NCI-H2107 treated with DMSO at 0.1 percent for 48 hours (cell line): Measurements from ENCODE around the gene GABRE.

ENCODE experiments used
- DNase-seq: peaks from one replicate; lab custom pipeline; 2025; ENCODE audit not compliant: unreplicated experiment; lab: John Stamatoyannopoulos, UW

The GABRE gene, protein sequence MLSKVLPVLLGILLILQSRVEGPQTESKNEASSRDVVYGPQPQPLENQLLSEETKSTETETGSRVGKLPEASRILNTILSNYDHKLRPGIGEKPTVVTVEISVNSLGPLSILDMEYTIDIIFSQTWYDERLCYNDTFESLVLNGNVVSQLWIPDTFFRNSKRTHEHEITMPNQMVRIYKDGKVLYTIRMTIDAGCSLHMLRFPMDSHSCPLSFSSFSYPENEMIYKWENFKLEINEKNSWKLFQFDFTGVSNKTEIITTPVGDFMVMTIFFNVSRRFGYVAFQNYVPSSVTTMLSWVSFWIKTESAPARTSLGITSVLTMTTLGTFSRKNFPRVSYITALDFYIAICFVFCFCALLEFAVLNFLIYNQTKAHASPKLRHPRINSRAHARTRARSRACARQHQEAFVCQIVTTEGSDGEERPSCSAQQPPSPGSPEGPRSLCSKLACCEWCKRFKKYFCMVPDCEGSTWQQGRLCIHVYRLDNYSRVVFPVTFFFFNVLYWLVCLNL

DNA sequence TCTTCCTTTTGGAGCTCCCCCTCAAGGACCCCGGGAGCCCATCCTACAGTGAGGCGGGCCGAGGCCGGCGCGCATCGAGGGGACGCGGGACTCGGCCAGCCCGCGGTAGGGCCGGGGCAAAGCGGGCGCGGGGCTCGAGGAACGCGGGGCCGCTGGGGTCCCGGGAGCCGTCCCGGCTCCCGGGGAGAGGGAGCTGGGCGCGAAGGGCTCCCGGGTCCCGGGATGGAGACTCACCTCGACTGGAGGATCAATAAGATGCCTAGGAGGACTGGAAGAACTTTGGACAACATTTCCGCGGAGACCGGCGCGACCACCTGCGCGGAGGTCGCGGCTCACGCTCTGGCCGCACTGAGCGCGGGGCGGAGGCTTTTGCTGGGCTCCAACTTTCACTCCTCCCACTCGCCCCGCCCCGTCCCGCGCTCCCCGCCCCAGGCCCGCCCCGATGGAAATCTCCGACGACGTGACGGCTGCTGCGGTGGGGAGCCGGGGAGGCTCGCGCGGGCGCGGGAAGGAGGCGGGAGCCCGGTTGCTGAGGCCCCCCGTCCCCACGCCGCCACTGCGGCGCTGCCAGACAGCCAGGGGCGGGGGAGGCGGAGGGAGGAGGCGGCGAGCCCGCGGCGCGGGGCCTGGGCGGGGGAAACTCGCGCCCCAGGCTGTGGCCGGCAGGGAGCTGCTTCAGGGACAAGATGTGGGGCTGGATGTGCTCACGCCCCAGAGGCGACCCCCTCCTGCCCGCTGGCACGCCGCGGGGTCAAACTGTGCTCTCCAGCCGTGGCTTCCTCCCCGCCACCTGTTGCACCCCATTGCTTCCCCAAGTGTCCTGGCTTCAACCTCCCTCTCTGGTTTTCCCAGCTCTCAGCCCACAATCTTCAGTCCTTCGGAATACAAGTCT lies at the start of gene GABRE:
Gene GABRE, minus strand, starts transcription at position 341 of the 892 bp plus-strand sequence. Its CDS starts 51 bp downstream, at position 290.
- no peak for DNase-seq

- no peak for DNase-seq
These were observed 46.4 kb upstream of the GABRE start for GRCh38 chrX:152020888-152021287.

DNA sequence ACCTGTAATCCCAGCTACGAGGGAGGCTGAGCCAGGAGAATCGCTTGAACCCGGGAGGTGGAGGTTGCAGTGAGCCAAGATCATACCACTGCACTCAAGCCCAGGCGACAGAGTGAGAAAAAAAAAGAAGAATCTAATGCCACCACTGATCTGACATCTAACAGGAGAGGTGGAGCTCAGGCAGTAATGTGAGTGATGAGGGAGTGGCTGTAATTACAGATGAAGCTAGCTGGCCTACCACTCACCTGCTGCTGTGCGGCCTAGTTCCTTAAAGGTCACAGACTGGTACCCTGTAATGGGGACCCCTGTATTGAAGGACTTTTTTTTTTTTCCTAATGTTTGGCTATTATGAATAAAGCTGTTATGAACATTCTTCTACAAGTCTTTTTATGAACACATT lies 25.3 kb upstream of the GABRE start:
- no peak for DNase-seq

GRCh38 chrX:151997539-151997938 lies 23.1 kb upstream of the GABRE start:
- no peak for DNase-seq

- no peak for DNase-seq
These were observed 21.9 kb upstream of the GABRE start for GRCh38 chrX:151996347-151996746.

- DNase-seq, result no peak
These were observed 20.0 kb upstream of the GABRE start for GRCh38 chrX:151994476-151994875.

DNA sequence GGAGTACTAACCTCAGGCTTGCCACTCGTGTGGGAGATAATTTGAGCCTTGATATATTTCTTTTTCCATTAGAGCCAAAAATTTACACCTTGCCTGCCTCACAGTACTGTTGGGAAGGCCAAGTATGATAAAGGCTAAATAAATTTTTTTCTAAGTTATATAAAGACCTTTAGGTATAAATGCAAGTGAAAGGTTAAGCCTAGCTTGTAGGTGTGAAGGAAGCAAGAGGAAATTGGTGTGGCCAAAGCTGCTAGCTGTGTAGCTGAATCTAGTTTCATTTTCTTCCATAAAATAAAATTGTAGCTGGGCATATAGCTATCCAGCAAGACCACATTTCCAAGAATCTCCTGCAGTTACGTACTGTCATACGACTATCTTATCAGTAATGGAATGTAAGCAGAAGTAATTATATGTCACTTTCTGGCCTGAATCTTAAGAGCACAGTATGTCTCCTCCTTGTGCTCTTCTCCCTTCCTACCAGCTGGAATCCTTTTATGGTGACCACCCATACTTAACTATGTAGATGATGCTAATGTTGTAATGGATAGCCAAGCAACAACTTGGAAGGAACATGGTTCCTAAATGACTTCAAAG lies 14.3 kb upstream of the GABRE start:
- no peak for DNase-seq

GRCh38 chrX:151987108-151987507 lies 12.6 kb upstream of the GABRE start:
- DNase-seq, result no peak

DNA sequence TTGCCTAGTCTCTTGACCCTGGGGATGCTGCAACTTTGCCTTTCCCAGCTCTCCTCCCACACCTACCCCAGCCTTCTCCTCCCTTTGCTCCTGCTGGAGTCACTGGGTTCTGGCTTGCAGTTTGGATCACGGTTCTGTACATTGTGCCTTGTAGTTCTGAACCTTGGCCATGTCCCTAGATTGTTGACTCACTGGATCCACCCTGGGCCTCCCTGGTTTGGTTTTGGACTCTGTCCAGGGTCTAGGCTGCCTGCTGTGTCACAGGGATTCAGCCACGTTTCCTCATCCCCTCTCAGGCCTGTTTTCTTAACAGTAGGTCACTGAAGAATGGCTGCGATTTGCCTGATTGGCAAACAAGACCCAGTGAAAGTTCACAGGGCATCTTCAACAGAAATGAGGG lies 11.5 kb upstream of the GABRE start:
- DNase-seq, result no peak

DNA sequence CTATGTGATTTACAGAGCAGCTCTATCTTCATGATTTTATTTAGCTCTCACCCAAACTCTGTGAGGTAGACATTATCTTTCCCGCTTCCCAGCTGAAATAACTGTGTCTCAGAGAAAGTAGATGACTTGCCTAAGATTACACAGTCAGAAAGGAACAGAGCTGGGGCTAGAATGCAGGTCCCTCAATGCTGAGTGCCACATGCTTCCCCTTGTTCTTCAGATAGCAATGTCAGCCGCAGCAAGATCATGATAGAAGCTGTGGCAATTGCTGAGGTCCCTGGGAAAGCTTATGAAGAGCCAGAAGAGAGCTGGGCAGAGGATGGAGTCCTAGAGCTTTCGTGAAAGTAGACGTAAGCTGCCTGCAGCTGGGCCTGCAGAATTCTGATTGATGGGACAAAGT lies 11.1 kb upstream of the GABRE start:
- no peak for DNase-seq

DNA sequence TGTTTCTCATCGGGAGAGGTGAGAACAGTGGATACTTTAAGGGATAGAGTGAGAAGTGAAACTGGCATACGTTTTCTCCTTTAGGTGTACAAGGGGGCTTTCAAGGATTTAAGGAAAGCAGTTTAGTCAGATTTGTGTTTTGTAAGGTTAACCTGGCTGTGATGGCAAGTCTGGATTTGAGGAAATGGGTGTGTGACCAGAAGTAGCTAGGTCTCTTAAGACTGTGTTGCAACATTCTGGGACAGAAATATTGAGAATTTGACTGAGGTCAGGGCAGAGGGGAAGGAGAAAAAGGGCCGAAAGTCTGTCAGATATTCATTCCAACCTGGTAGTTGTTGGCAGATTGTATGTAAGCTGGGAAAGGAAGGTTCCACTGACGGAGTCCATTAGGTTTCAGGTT lies 10.4 kb upstream of the GABRE start:
- no peak for DNase-seq

DNA sequence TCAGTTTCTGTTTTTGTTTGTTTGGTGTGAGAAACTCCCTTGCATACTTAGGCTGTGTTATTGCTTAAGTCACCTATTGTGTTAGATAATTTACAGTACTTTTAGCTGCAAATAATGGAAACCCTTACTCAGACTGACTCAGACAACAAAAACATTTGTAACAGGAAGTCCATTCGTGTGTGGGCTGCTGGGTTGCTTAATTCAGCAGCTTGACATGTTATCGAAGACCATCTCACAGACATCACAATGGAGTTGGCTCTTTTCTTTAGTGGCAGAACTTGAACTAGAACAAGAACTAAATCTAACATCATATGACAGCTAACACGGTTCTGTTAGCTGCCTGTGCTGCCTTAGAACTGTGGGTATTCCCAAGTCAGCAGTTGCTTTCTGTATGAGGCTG lies 9.9 kb upstream of the GABRE start:
- DNase-seq, result no peak

DNA sequence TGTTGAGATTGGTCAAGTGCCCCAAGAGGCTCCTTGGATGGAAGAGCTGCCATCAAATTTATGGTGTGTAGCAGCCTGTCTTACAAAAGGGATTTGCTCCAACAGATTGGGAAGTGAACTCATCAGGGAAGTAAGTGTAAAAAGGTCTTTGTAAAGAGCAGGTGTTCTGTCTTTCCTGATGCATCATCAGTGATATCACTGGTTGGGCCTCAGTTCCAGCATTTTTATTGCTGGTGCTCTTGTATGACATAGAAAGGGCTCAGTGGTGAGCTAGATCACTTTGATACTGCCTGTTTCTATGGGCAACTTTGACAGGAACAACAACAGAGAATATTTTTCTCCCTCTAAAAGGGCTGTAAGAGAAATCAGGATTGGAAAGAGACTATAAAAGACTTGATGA lies 8.7 kb upstream of the GABRE start:
- no peak for DNase-seq

GRCh38 chrX:151982222-151982621 lies 7.7 kb upstream of the GABRE start:
- no peak for DNase-seq

- no peak for DNase-seq
These were observed 6.7 kb upstream of the GABRE start for GRCh38 chrX:151981129-151981528.

GRCh38 chrX:151977923-151978322 lies 3.4 kb upstream of the GABRE start:
- DNase-seq, result no peak

DNA sequence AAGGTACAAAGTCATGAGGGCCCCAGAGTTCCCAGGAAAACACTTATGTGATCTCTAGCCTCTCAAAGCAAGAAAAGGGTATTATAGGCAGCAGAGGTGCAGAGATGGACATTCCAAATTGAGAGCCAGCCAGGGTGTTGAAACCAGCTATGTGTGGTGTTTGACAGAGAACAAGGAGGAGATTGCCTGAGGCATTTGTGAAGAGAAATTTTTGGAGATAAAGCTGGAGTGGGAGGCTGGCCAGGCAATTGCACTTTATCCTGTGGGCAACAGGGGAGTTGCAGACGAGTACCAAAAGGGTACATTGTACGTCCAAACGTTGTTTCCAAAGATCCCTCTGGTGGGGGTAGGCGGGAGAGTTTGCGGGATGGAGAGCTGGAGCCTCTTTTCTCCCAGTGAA lies 2.5 kb upstream of the GABRE start:
- DNase-seq, result no peak

DNA sequence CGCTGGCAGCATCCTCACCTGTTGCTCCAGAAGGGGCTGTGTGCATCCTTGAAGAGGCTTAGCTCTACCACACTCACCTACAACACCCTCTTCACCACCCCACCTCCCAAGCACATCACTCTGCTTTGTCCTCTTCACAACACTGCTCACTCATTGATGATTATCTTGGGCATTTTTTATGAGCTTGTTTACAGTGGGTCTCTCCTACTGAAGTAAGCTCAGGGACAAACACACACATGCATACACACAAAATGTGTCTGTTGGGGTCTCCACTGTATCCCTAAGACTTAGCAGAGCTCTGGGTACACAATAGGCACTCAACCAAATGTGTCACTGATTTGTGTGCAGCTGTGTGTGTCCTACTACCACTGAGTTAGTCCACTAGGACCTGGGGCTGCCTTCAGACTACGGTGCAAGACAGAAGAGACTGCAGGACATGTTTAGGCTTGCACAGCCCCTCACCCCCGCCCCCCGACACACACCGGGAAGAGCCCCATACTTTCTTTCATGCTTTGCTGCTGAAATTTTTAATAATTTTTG lies 1.3 kb upstream of the GABRE start:
- DNase-seq, result no peak

GRCh38 chrX:151975228-151975593 lies 735 bp upstream of the GABRE start:
- DNase-seq, result no peak

GRCh38 chrX:151973851-151974335 lies 583 bp downstream of the GABRE start:
- no peak for DNase-seq

DNA sequence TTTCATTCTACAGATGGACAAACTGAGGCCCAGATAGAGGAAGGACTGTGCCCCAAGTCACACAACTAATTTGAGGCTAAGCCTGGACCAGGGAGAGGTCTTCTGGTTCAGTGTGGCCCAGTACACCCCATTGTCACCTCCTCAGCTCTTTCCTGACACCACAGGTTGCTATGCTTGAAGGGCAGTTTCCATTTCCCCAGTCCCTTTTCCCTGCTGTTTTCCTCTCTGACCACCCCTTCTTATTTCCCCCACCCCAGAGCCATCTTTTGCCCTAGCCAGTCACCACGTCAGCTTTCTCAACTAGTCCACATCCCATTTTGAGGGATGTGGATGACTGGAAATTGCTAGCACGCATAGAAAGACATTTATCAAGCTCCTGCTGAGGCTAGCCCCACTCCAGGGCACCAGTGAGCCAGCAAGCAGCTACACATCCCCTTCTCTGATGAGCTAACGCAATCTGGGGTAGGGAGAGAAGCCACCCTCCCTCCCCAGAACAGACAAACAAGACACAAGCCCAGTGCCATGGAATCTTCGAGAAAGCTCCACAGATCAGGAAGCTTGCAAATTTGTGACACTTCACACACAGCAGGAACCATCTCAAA lies 1.3 kb downstream of the GABRE start:
- no peak for DNase-seq
